Measurements from ENCODE around the gene SLAIN2. TPM values are rescaled to one million over a fixed set of nuclear protein-coding genes. Genes with fewer than 3 reads are reported as not detected.
"Not testable (repeated sequence)": the region's sequence is repeated elsewhere in the genome, so short reads cannot be mapped to it uniquely, and the experiment has no call there.

The SLAIN2 gene
- total RNA-seq, 2 experiments from 2014 or later = 58.8 to 96.5 TPM

GRCh38 chr4:48440914-48441313 is 99.6 kb downstream of the SLAIN2 start:
- not testable (repeated sequence) for H3K27me3 Mint-ChIP-seq, H3K9me3 Mint-ChIP-seq

GRCh38 chr4:48445704-48446103 is 104.4 kb downstream of the SLAIN2 start:
- Mint-ChIP-seq H3K27me3 (peaks cover 2% of the 10 kb centered on the region), H3K27ac (no peak overlapping the region), H3K36me3 (ENCODE audit: low read depth) (no peaks in the 10 kb centered on the region), H3K4me1 (no peaks in the 10 kb centered on the region), H3K4me3 (no peak overlapping the region), H3K9me3 (no peaks in the 10 kb centered on the region)
- CTCF ChIA-PET = no interaction called here
- POLR2A ChIA-PET = no interaction called here
- DNase-seq = no peak

More at GRCh38 chr4:48440914-48441313, 99.6 kb downstream of the SLAIN2 start:
- POLR2A ChIA-PET; H3K4me1 Mint-ChIP-seq; H3K27ac Mint-ChIP-seq; H3K4me3 Mint-ChIP-seq; H3K36me3 Mint-ChIP-seq (ENCODE audit: low read depth); CTCF ChIA-PET; DNase-seq: not testable (repeated sequence)

- Mint-ChIP-seq H3K27ac (no peak overlapping the region), H3K4me3 (no peak overlapping the region), H3K9me3 (no peaks in the 10 kb centered on the region), H3K36me3 (ENCODE audit: low read depth) (no peaks in the 10 kb centered on the region), H3K4me1 (no peaks in the 10 kb centered on the region), H3K27me3 (peaks cover 2% of the 10 kb centered on the region)
- DNase-seq = no peak
- CTCF ChIA-PET = interaction anchor here (0.6 kb wide), 1 partner anchor 473 kb away, joined by 3 read pairs; no protein-coding TSS in a partner anchor
- POLR2A ChIA-PET = no interaction called here
Measured at GRCh38 chr4:48446642-48447041, 105.3 kb downstream of the SLAIN2 start.

- Mint-ChIP-seq H3K4me3 (no peak overlapping the region), H3K4me1 (no peaks in the 10 kb centered on the region), H3K36me3 (ENCODE audit: low read depth) (no peaks in the 10 kb centered on the region), H3K27ac (no peak overlapping the region), H3K27me3 (no peaks in the 10 kb centered on the region), H3K9me3 (no peaks in the 10 kb centered on the region)
- DNase-seq = no peak
- CTCF ChIA-PET = no interaction called here
- POLR2A ChIA-PET = no interaction called here
Measured at GRCh38 chr4:48449151-48449550, 107.8 kb downstream of the SLAIN2 start.

DNA sequence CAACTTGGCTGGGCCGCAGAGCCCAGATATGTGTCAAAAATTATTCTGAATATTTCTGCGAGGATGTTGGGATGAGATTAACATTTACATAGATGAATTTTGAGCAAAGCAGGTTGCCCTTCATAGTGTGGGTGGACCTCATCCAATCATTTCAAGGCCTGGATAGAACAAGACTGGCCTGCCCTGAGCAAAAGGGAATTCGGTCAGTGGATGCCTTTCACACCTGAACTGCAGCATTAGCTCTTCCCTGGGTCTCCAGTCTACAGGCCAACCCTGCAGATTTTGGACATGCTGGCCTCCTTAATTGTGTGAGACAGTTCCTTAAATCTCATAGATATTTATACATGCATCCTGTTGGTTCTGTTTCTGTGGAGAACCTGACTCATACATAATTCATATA is 109.4 kb downstream of the SLAIN2 start:
- no peak for DNase-seq
- Mint-ChIP-seq H3K4me1 (no peaks in the 10 kb centered on the region), H3K36me3 (ENCODE audit: low read depth) (no peaks in the 10 kb centered on the region), H3K27me3 (no peaks in the 10 kb centered on the region), H3K27ac (no peak overlapping the region), H3K9me3 (peaks cover 2% of the 10 kb centered on the region), H3K4me3 (no peak overlapping the region)
- POLR2A ChIA-PET = no interaction called here
- CTCF ChIA-PET = no interaction called here

DNA sequence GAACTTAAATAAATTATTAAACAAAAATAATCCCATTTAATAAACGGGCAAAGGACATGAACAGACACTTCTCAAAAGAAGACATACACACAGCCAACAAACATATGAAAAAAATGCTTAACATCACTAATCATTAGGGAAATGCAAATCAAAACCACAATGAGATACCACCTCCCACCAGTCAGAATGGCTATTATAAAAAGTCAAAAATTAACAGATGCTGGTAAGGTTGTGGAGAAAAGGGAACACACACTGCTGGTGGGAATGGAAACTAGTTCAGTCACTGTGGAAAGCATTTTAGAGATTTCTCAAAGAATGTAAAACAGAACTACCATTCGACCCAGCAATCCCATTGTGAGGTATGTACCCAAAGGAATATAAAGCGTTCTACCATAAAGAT is 110.3 kb downstream of the SLAIN2 start:
- H3K36me3 Mint-ChIP-seq (ENCODE audit: low read depth); H3K4me3 Mint-ChIP-seq; H3K4me1 Mint-ChIP-seq; H3K9me3 Mint-ChIP-seq; CTCF ChIA-PET; H3K27me3 Mint-ChIP-seq; H3K27ac Mint-ChIP-seq; DNase-seq; POLR2A ChIA-PET: not testable (repeated sequence)

DNA sequence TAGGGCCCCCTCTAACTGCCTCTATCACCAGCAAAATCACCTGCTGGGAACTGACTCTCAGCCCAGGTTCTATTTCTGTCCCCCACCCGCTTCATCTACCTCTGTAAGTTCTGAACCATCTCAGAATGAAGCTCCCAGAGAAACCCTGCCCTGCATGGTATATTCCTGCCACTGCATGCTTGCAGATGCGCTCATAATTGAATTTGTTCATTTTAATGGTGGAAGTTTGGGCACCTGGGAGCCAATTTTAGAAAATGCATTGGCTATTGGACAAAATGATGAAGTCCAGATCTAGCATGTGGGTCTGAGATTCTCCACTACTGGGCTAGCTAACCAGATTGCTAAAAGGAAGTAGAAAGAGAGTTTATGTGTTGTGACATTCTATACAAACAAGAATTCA is 113.3 kb downstream of the SLAIN2 start:
- Mint-ChIP-seq H3K27me3 (peaks cover 6% of the 10 kb centered on the region), H3K9me3 (peaks cover 2% of the 10 kb centered on the region), H3K36me3 (ENCODE audit: low read depth) (no peaks in the 10 kb centered on the region), H3K4me3 (no peak overlapping the region), H3K4me1 (no peaks in the 10 kb centered on the region), H3K27ac (no peak overlapping the region)
- POLR2A ChIA-PET = no interaction called here
- CTCF ChIA-PET = no interaction called here
- no peak for DNase-seq

GRCh38 chr4:48461000-48461399 is 119.7 kb downstream of the SLAIN2 start:
- no peak for DNase-seq
- no peaks in the 10 kb centered on the region for H3K4me1 Mint-ChIP-seq
- no peak overlapping the region for H3K4me3 Mint-ChIP-seq
- H3K27ac Mint-ChIP-seq = no peak overlapping the region
- peaks cover 3% of the 10 kb centered on the region for H3K27me3 Mint-ChIP-seq
- no peaks in the 10 kb centered on the region for H3K36me3 Mint-ChIP-seq (ENCODE audit: low read depth)
- no peaks in the 10 kb centered on the region for H3K9me3 Mint-ChIP-seq
- CTCF ChIA-PET = no interaction called here
- POLR2A ChIA-PET = no interaction called here

DNA sequence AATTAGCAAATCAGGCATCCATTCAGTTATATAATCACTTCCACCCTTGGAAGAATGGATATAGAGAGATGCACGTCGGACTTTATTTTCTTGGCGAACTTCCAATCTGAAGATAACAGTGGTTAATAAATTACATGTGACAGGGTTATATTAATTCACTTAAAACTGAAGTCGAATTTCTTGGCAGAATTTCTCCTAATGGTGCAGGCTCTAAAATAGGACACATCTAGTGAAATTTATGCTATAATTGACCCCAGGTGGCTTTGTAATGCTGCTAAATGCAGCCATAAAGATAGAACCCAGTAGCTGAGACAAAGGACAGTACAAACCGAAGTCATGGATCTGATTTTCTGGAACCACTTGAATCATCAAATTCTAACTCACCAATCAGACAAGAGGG is 121.0 kb downstream of the SLAIN2 start:
- Mint-ChIP-seq H3K4me1 (no peaks in the 10 kb centered on the region), H3K27ac (no peak overlapping the region), H3K4me3 (no peak overlapping the region), H3K9me3 (no peaks in the 10 kb centered on the region), H3K36me3 (ENCODE audit: low read depth) (no peaks in the 10 kb centered on the region), H3K27me3 (peaks cover under 1% of the 10 kb centered on the region)
- DNase-seq = no peak
- CTCF ChIA-PET = no interaction called here
- POLR2A ChIA-PET = no interaction called here

DNA sequence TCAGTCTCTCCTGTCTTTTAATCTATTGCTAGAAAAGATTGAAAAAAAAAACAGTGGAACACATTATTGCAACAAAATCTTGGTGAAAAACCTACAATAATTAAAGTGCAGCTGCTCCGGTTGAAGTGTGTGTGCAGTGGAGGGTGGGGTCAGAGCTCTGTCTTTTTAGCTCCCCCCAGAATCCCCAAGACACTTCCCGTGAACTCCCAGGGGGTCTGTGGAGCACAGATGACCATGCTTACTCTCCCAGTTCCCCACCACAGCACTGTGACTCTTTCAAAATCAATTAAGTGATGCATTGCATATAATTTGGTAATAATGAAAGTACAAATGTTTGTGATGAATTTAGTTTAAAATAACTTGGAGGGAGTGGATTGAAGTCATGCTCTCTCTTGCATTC is 126.1 kb downstream of the SLAIN2 start:
- Mint-ChIP-seq H3K36me3 (ENCODE audit: low read depth) (no peaks in the 10 kb centered on the region), H3K9me3 (no peaks in the 10 kb centered on the region), H3K27ac (no peak overlapping the region), H3K4me1 (no peaks in the 10 kb centered on the region), H3K4me3 (no peak overlapping the region), H3K27me3 (peaks cover 11% of the 10 kb centered on the region)
- DNase-seq = no peak
- ChIA-PET POLR2A (no interaction called here), CTCF (interaction anchor here (1.7 kb wide), 1 partner anchor 11 kb away, joined by 8 read pairs; no protein-coding TSS in a partner anchor)

DNA sequence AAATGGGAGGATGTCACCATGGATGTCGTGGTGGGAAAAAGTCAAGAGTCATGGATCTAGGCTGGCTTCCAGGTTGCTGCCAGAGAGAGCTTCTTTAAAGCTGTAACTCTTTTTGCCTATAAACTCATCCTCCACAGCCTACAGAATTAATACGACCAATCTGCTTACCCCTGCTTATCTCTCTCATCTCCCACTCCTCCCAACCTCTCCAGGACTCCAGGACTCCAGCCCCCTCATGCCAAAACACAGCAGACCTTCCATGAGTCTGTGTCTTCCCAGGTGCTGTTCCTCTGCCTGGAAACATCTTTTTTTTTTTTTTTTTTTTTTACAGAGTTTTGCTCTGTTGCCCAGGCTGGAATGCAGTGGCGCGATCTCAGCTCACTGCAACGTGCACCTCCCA is 126.6 kb downstream of the SLAIN2 start:
- ChIA-PET POLR2A (no interaction called here), CTCF (interaction anchor here (1.7 kb wide), 1 partner anchor 12 kb away, joined by 8 read pairs; no protein-coding TSS in a partner anchor)
- H3K27me3 Mint-ChIP-seq = peaks cover 11% of the 10 kb centered on the region
- H3K36me3 Mint-ChIP-seq (ENCODE audit: low read depth) = no peaks in the 10 kb centered on the region
- DNase-seq = no peak
- H3K4me1 Mint-ChIP-seq = no peaks in the 10 kb centered on the region
- no peak overlapping the region for H3K4me3 Mint-ChIP-seq
- no peak overlapping the region for H3K27ac Mint-ChIP-seq
- H3K9me3 Mint-ChIP-seq = no peaks in the 10 kb centered on the region

- H3K27me3 Mint-ChIP-seq = peaks cover 11% of the 10 kb centered on the region
- ChIA-PET CTCF (interaction anchor here (1.8 kb wide), 1 partner anchor 15 kb away, joined by 4 read pairs; no protein-coding TSS in a partner anchor), POLR2A (no interaction called here)
- H3K4me3 Mint-ChIP-seq = no peak overlapping the region
- H3K9me3 Mint-ChIP-seq = no peaks in the 10 kb centered on the region
- no peaks in the 10 kb centered on the region for H3K4me1 Mint-ChIP-seq
- DNase-seq = no peak
- H3K36me3 Mint-ChIP-seq (ENCODE audit: low read depth) = no peaks in the 10 kb centered on the region
- H3K27ac Mint-ChIP-seq = no peak overlapping the region
Measured at GRCh38 chr4:48470137-48470536, 128.8 kb downstream of the SLAIN2 start.

DNA sequence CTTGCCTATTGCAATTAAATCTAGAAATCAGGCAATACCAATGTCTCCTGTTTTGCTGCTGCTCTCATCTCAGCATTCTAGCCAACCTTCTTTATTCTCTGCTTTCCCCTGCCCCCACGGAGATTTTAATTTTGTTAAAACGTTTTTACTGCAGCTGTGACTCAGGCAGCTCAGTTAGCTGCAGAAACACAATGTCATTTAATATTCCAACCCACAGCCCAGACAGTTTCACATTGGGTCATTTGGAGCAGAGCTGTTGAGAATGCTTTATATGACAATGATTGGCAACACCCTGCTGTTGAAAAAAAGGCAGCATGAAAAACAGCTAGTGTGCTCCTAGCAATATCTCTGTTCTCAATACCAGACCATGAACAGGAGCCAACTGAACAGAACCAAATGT is 129.2 kb downstream of the SLAIN2 start:
- POLR2A ChIA-PET = no interaction called here
- H3K36me3 Mint-ChIP-seq (ENCODE audit: low read depth) = no peaks in the 10 kb centered on the region
- H3K27me3 Mint-ChIP-seq = peaks cover 13% of the 10 kb centered on the region
- no peak overlapping the region for H3K27ac Mint-ChIP-seq
- no peaks in the 10 kb centered on the region for H3K4me1 Mint-ChIP-seq
- H3K4me3 Mint-ChIP-seq = no peak overlapping the region
- H3K9me3 Mint-ChIP-seq = no peaks in the 10 kb centered on the region
- CTCF ChIA-PET = interaction anchor here (1.8 kb wide), 1 partner anchor 14 kb away, joined by 4 read pairs; no protein-coding TSS in a partner anchor
- DNase-seq = no peak

- POLR2A ChIA-PET = no interaction called here
- H3K36me3 Mint-ChIP-seq (ENCODE audit: low read depth) = no peaks in the 10 kb centered on the region
- CTCF ChIA-PET = no interaction called here
- peaks cover 13% of the 10 kb centered on the region for H3K27me3 Mint-ChIP-seq
- DNase-seq = no peak
- H3K4me3 Mint-ChIP-seq = no peak overlapping the region
- H3K9me3 Mint-ChIP-seq = no peaks in the 10 kb centered on the region
- no peaks in the 10 kb centered on the region for H3K4me1 Mint-ChIP-seq
- no peak overlapping the region for H3K27ac Mint-ChIP-seq
Measured at GRCh38 chr4:48472794-48473193, 131.5 kb downstream of the SLAIN2 start.

Data from activated CD4-positive, alpha-beta T cell treated with anti-CD3 and anti-CD28 coated beads, Interleukin-2, amount 10 ng/mL, durations not matched to agents 7 days and 5 days (primary cell).